H1 (cell line): ENCODE results near the gene NDRG4. TPM values are rescaled to one million over a fixed set of nuclear protein-coding genes. Genes with fewer than 3 reads are reported as not detected.

Experiments used
- CTCF ChIA-PET: fragments of 300-600 bp; sonication (Branson Sonifier 250); formaldehyde crosslinking; loops from one replicate; lab custom pipeline; 2021; ENCODE audit not compliant: partially characterized antibody; lab: Charles Lee
- POLR2A ChIA-PET: fragments of 300-600 bp; sonication (Branson Sonifier 250); formaldehyde crosslinking; loops from one replicate; lab custom pipeline; 2021; ENCODE audit warnings: inconsistent platforms; ENCODE audit not compliant: partially characterized antibody; lab: Charles Lee
- DNase-seq, 2 experiments: peaks; one replicate each; pipeline versions ENCODE4 v3.0.0 to v3.0.0-alpha.2; 2010 to 2022; ENCODE audit warnings: low spot score in 2 of 2, low read depth in 1 of 2, mixed read lengths in 1 of 2
- FAIRE-seq: peaks from 2 replicates; lab custom pipeline; 2011; peaks lifted over from hg19 to GRCh38; lab: Jason Lieb, UNC
- H2AFZ ChIP-seq: 2 replicates; pipeline ENCODE4 v1.8.1; 2012; ENCODE audit warnings: low read length, inconsistent platforms
- H2AK5ac ChIP-seq: 2 replicates; pipeline ENCODE4 v1.6.1; 2013; ENCODE audit warnings: low read depth, low read length
- H2BK120ac ChIP-seq: replicated peaks from 2 replicates; pipeline ENCODE3; 2013; ENCODE audit warnings: low read depth, low read length, inconsistent platforms
- H2BK12ac ChIP-seq: 2 replicates; pipeline ENCODE4 v1.6.1; 2013; ENCODE audit warnings: low read depth, low read length
- H2BK15ac ChIP-seq: 2 replicates; pipeline ENCODE4 v1.6.1; 2013; ENCODE audit warnings: low read length
- H2BK20ac ChIP-seq: 2 replicates; pipeline ENCODE4 v1.6.1; 2013; ENCODE audit warnings: low read length
- H2BK5ac ChIP-seq: 2 replicates; pipeline ENCODE4 v1.6.1; 2013; ENCODE audit warnings: low read depth, low read length
- H3K14ac ChIP-seq: 2 replicates; pipeline ENCODE4 v1.6.1; 2013; ENCODE audit warnings: inconsistent platforms; ENCODE audit not compliant: insufficient read length
- H3K18ac ChIP-seq: 2 replicates; pipeline ENCODE4 v1.6.1; 2013; ENCODE audit warnings: low read length; ENCODE audit errors: extremely low read depth
- H3K23ac ChIP-seq: 2 replicates; pipeline ENCODE4 v1.6.1; 2013; ENCODE audit warnings: inconsistent platforms; ENCODE audit not compliant: insufficient read length
- H3K23me2 ChIP-seq: 2 replicates; pipeline ENCODE4 v1.6.1; 2013; ENCODE audit warnings: low read depth, low read length
- H3K27ac ChIP-seq: 2 replicates; pipeline ENCODE4 v1.6.1; 2011; ENCODE audit warnings: low read depth, low read length, inconsistent platforms
- H3K27me3 ChIP-seq, 4 experiments: replicated peaks in 1 of 4; 1 replicate in 1 of 4; 2 replicates in 3 of 4; pipeline versions ENCODE4 v1.6.1 to v1.8.1; 2011 to 2013; ENCODE audit warnings: low read length in 3 of 4, mild to moderate bottlenecking in 3 of 4, inconsistent platforms in 2 of 4, mixed read lengths in 2 of 4, moderate library complexity in 1 of 4; ENCODE audit not compliant: control insufficient read depth in 3 of 4, insufficient read depth in 3 of 4; ENCODE audit errors: extremely low read depth in 1 of 4
- H3K36me3 ChIP-seq, 4 experiments: 2 replicates each; pipeline versions ENCODE4 v1.6.1 to v1.8.1; 2011 to 2013; ENCODE audit warnings: mild to moderate bottlenecking in 4 of 4, low read length in 3 of 4, moderate library complexity in 2 of 4, control low read depth in 1 of 4, inconsistent platforms in 1 of 4; ENCODE audit not compliant: insufficient read depth in 4 of 4, control insufficient read depth in 2 of 4
- H3K4ac ChIP-seq: replicated peaks from 2 replicates; pipeline ENCODE3; 2013; ENCODE audit warnings: low read length, low read depth, mixed read lengths, inconsistent platforms; ENCODE audit not compliant: insufficient read length
- H3K4me1 ChIP-seq, 4 experiments: replicated peaks in 1 of 4; 1 replicate in 1 of 4; 2 replicates in 3 of 4; pipeline versions ENCODE4 v1.6.1 to v1.8.1; 2011 to 2013; ENCODE audit warnings: low read length in 3 of 4, inconsistent platforms in 2 of 4, mixed read lengths in 1 of 4; ENCODE audit not compliant: insufficient read depth in 4 of 4, control insufficient read depth in 3 of 4
- H3K4me2 ChIP-seq, 2 experiments: 2 replicates each; pipeline versions ENCODE4 v1.6.1 to v1.8.1; 2011 to 2013; ENCODE audit warnings: low read depth in 2 of 2, low read length in 2 of 2, control low read depth in 1 of 2, inconsistent platforms in 1 of 2, mild to moderate bottlenecking in 1 of 2; ENCODE audit not compliant: insufficient read depth in 1 of 2
- H3K4me3 ChIP-seq, 4 experiments: fragments of 200-600, 300-600 bp in 1 of 4; sonication (generic), shearing (Covaris generic), sonication (Bioruptor Twin) in 1 of 4; 2 replicates each; pipeline versions ENCODE4 v1.5.1 to v1.8.1; 2011 to 2016; ENCODE audit warnings: low read length in 4 of 4, low read depth in 3 of 4, control low read depth in 2 of 4, inconsistent platforms in 2 of 4, mild to moderate bottlenecking in 2 of 4, mixed read lengths in 1 of 4, moderate library complexity in 1 of 4; ENCODE audit not compliant: insufficient read depth in 2 of 4; ENCODE audit errors: extremely low read depth in 1 of 4
- H3K56ac ChIP-seq: replicated peaks from 2 replicates; pipeline ENCODE3; 2013; ENCODE audit warnings: low read depth, mild to moderate bottlenecking, mixed read lengths, low read length, inconsistent platforms; ENCODE audit not compliant: insufficient read length
- H3K79me1 ChIP-seq: 2 replicates; pipeline ENCODE4 v1.6.1; 2013; ENCODE audit warnings: low read depth, low read length, control low read depth
- H3K79me2 ChIP-seq, 2 experiments: 2 replicates each; pipeline versions ENCODE4 v1.6.1 to v1.8.1; 2012 to 2013; ENCODE audit warnings: low read length in 2 of 2, mild to moderate bottlenecking in 2 of 2, inconsistent platforms in 1 of 2; ENCODE audit not compliant: insufficient read depth in 2 of 2, control insufficient read depth in 1 of 2
- H3K9ac ChIP-seq, 4 experiments: replicated peaks in 1 of 4; 1 replicate in 1 of 4; 2 replicates in 3 of 4; pipeline versions ENCODE4 v1.6.1 to v1.8.1; 2011 to 2013; ENCODE audit warnings: low read depth in 3 of 4, low read length in 3 of 4, control low read depth in 2 of 4, mild to moderate bottlenecking in 2 of 4, moderate library complexity in 2 of 4, inconsistent platforms in 1 of 4; ENCODE audit errors: extremely low read depth in 1 of 4
- H3K9me3 ChIP-seq, 2 experiments: 2 replicates each; pipeline versions ENCODE4 v1.6.1 to v1.8.1; 2012 to 2013; ENCODE audit warnings: mild to moderate bottlenecking in 2 of 2, moderate library complexity in 2 of 2, control low read depth in 1 of 2, inconsistent platforms in 1 of 2, low read depth in 1 of 2, low read length in 1 of 2, mixed read lengths in 1 of 2; ENCODE audit not compliant: insufficient read depth in 2 of 2
- H4K20me1 ChIP-seq, 2 experiments: replicated peaks in 1 of 2; 2 replicates each; pipeline versions ENCODE3 to v1.8.1; 2011 to 2013; ENCODE audit warnings: inconsistent platforms in 2 of 2, low read length in 2 of 2, mild to moderate bottlenecking in 1 of 2; ENCODE audit not compliant: insufficient read depth in 2 of 2, control insufficient read depth in 1 of 2
- H4K5ac ChIP-seq: 2 replicates; pipeline ENCODE4 v1.6.1; 2013; ENCODE audit warnings: low read length, low read depth, mixed read lengths, inconsistent platforms; ENCODE audit not compliant: insufficient read length
- H4K8ac ChIP-seq: 2 replicates; pipeline ENCODE4 v1.8.0; 2013; ENCODE audit warnings: mild to moderate bottlenecking, moderate library complexity, low read length, inconsistent platforms; ENCODE audit not compliant: insufficient read depth; ENCODE audit errors: extremely low read depth
- H4K91ac ChIP-seq: replicated peaks from 2 replicates; pipeline ENCODE3; 2013; ENCODE audit warnings: low read length, mixed read lengths, inconsistent platforms; ENCODE audit not compliant: insufficient read length
- CTCF ChIP-seq, 3 experiments: IDR thresholded peaks; 1 replicate in 2 of 3; 2 replicates in 1 of 3; pipeline versions ENCODE4 v1.5.1 to v1.6.1; 2011; ENCODE audit warnings: low read length in 3 of 3, mild to moderate bottlenecking in 3 of 3, inconsistent platforms in 2 of 3, low read depth in 1 of 3, moderate library complexity in 1 of 3; ENCODE audit not compliant: insufficient read depth in 1 of 3; ENCODE audit errors: control extremely low read depth in 1 of 3
- EP300 ChIP-seq, 2 experiments: IDR thresholded peaks; 1 replicate in 1 of 2; 2 replicates in 1 of 2; pipeline ENCODE4 v1.6.1; 2011 to 2012; ENCODE audit warnings: low read depth in 2 of 2, low read length in 2 of 2, mild to moderate bottlenecking in 2 of 2, borderline replicate concordance in 1 of 2, inconsistent platforms in 1 of 2, moderate library complexity in 1 of 2
- JUND ChIP-seq: IDR thresholded peaks from 2 replicates; pipeline ENCODE4 v1.6.1; 2011; ENCODE audit warnings: mild to moderate bottlenecking, improper control_type of control experiment, low read length
- SIX5 ChIP-seq: IDR thresholded peaks from 2 replicates; pipeline ENCODE4 v1.6.1; 2011; ENCODE audit warnings: mild to moderate bottlenecking, low read depth, low read length
- SP4 ChIP-seq: IDR thresholded peaks from 2 replicates; pipeline ENCODE4 v1.6.1; 2012; ENCODE audit warnings: low read length, inconsistent platforms
- WGBS, 2 experiments: shearing (Covaris generic) in 1 of 2; methylation state at CpG; one replicate each; pipeline versions ENCODE4 v1.1.6 to v1.1.7; 2013 to 2015; ENCODE audit warnings: low lambda C conversion rate in 2 of 2, mixed read lengths in 2 of 2, inconsistent platforms in 1 of 2, low coverage in 1 of 2, missing lambda C conversion rate in 1 of 2; ENCODE audit not compliant: insufficient replicate concordance in 2 of 2, insufficient coverage in 1 of 2, insufficient read length in 1 of 2; ENCODE audit errors: extremely low coverage in 1 of 2, missing lambda C conversion rate in 1 of 2; 5-methylcytosine and 5-hydroxymethylcytosine counted together
- polyA plus RNA-seq, 7 experiments: library from polyadenylated mRNA; depleted of rRNA in 3 of 7; stranded (reverse) in 5 of 7; unstranded in 2 of 7; fragments of >200 nt in 5 of 7; fragments of 200-250 nt in 2 of 7; gene quantifications; 1 replicate in 5 of 7; 2 replicates in 1 of 7; 4 replicates in 1 of 7; pipeline versions ENCODE4 v1.2.1 to v1.2.3, GENCODE V29; 2011 to 2013; ENCODE audit warnings: missing spikeins in 2 of 7, mixed read lengths in 2 of 7
- total RNA-seq: library from RNA; stranded (reverse); fragmentation: NEBNext Ultra II Directional; extraction: Animal tissue kit (Norgen Biotek cat#: 25700); gene quantifications from 2 replicates; pipeline ENCODE4 v1.2.1, GENCODE V29; 2021
- TF ChIP-seq, protein P1 (sequence below): IDR thresholded peaks from 2 replicates; pipeline ENCODE4 v1.6.1; 2011; ENCODE audit warnings: low read depth, mild to moderate bottlenecking, low read length; ENCODE audit not compliant: insufficient read depth

NDRG4 gene
- total and polyA plus RNA-seq, 2 of the 8 experiments (the other 6 are each of a cell fraction or from before 2014, with no cell fraction given), result 20.8 to 30.9 TPM

- TF ChIP-seq SP4 (no peak), SIX5 (no peak), EP300 (IDR thresholded peaks at IDR 0.05; ENCODE audit: borderline replicate concordance in 1 of 2, low read depth in 2 of 2, low read length in 2 of 2) (no peak), JUND (no peak), CTCF (IDR thresholded peaks at IDR 0.05; ENCODE audit: control extremely low read depth in 1 of 3, insufficient read depth in 1 of 3, low read depth in 1 of 3, low read length in 3 of 3) (no peak)
- TF ChIP-seq, protein P1, sequence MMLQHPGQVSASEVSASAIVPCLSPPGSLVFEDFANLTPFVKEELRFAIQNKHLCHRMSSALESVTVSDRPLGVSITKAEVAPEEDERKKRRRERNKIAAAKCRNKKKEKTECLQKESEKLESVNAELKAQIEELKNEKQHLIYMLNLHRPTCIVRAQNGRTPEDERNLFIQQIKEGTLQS, result no peak
- Histone ChIP-seq H3K14ac (no peak overlapping the region), H2AK5ac (no peak overlapping the region), H3K4ac (no peak overlapping the region), H3K4me3 (no peak overlapping the region), H3K27me3 (peaks cover 27 to 48% (median 44%) of the 10 kb centered on the region in 4 experiments), H2BK12ac (no peak overlapping the region), H2BK5ac (no peak overlapping the region), H3K4me2 (no peak overlapping the region), H4K8ac (no peak overlapping the region), H3K9me3 (no peaks in the 10 kb centered on the region), H3K56ac (no peak overlapping the region), H3K36me3 (peaks cover 0 to 3% (median 0%) of the 10 kb centered on the region in 4 experiments; a peak in 1 of 8 replicates), H2BK20ac (no peak overlapping the region), H4K20me1 (no peaks in the 10 kb centered on the region), H3K23ac (no peak overlapping the region), H4K91ac (no peak overlapping the region), H3K79me1 (no peaks in the 10 kb centered on the region), H2BK15ac (no peak overlapping the region), H2AFZ (no peak overlapping the region), H2BK120ac (no peak overlapping the region), H3K9ac (no peak overlapping the region), H3K27ac (no peak overlapping the region), H3K4me1 (peaks cover 0 to 19% (median 7%) of the 10 kb centered on the region in 4 experiments; a peak in 6 of 7 replicates), H3K23me2 (peaks cover 20% of the 10 kb centered on the region), H3K79me2 (no peaks in the 10 kb centered on the region), H4K5ac (no peak overlapping the region), H3K18ac (no peak overlapping the region)
- WGBS, 2 experiments, result 92% methylated on average over 7 of the region's 7 CpGs; no CpG with 5 or more reads in 1 of the 2 experiments
- POLR2A ChIA-PET, result interaction anchor here (1.7 kb wide), 1 partner anchor 69 kb away, joined by 4 read pairs; the partner anchor contains the start of gene GINS3
- CTCF ChIA-PET, result interaction anchor here (0.5 to 2.7 kb wide), 8 partner anchors 10 to 162 kb away, joined by 3 to 15 read pairs (median 4); no protein-coding TSS in a partner anchor
- DNase-seq, result no peak
- FAIRE-seq, result no peak
These were observed 38.3 kb upstream of the NDRG4 start for GRCh38 chr16:58461640-58462039.
